Measurements from ENCODE around the gene TTC33.

- TF ChIP-seq, protein P1, sequence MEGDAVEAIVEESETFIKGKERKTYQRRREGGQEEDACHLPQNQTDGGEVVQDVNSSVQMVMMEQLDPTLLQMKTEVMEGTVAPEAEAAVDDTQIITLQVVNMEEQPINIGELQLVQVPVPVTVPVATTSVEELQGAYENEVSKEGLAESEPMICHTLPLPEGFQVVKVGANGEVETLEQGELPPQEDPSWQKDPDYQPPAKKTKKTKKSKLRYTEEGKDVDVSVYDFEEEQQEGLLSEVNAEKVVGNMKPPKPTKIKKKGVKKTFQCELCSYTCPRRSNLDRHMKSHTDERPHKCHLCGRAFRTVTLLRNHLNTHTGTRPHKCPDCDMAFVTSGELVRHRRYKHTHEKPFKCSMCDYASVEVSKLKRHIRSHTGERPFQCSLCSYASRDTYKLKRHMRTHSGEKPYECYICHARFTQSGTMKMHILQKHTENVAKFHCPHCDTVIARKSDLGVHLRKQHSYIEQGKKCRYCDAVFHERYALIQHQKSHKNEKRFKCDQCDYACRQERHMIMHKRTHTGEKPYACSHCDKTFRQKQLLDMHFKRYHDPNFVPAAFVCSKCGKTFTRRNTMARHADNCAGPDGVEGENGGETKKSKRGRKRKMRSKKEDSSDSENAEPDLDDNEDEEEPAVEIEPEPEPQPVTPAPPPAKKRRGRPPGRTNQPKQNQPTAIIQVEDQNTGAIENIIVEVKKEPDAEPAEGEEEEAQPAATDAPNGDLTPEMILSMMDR (IDR thresholded peaks at IDR 0.05) = no peak
- no peak for TF ChIP-seq POLR2A (IDR thresholded peaks at IDR 0.05)
These were observed 25.1 kb upstream of the TTC33 start for GRCh38 chr5:40780858-40781257.
